Fibroblast of the aortic adventitia (primary cell): ENCODE measurements around the gene CDYL2. TPM values are rescaled to one million over a fixed set of nuclear protein-coding genes. Genes with fewer than 3 reads are reported as not detected.

Experiments used
- DNase-seq: peaks from one replicate; pipeline ENCODE4 v3.0.0-alpha.2; 2010; ENCODE audit warnings: low read depth
- H3K4me3 ChIP-seq: 2 replicates; pipeline ENCODE4 v1.5.1; 2011; ENCODE audit warnings: low read depth, mild to moderate bottlenecking, control low read depth, low read length, moderate library complexity
- CTCF ChIP-seq: IDR thresholded peaks from 2 replicates; pipeline ENCODE4 v1.5.1; 2011; ENCODE audit warnings: mild to moderate bottlenecking, low read length, control low read depth, inconsistent platforms; ENCODE audit not compliant: insufficient read depth
- total RNA-seq: library from RNA; depleted of rRNA; stranded (reverse); fragments of >200 nt; gene quantifications from 2 replicates; pipeline ENCODE4 v1.2.3, GENCODE V29; 2012; ENCODE audit warnings: low replicate concordance

The CDYL2 gene
- total RNA-seq, 1 donor = 5.2 TPM

DNA sequence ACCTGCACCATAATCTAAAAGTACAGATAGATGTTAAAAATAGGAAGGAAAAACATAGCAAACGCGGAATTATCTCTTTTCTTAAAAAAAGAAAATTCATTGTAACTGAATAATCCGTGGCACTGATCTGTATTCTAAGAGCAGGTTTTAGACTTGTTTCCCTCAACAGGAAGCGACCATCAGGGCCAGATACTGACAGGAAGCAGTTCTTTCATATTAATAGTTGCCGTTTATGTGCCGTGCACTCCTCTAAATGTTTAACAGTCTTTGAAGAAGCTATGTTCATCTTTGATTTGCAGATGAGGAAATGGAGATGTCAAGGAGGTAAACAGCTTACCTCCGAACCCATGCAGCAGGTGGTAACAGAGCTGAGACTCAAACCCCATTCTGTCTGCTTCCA, 240.0 kb downstream of the CDYL2 start:
- H3K4me3 ChIP-seq = no peak overlapping the region
- TF ChIP-seq CTCF = no peak
- no peak for DNase-seq

DNA sequence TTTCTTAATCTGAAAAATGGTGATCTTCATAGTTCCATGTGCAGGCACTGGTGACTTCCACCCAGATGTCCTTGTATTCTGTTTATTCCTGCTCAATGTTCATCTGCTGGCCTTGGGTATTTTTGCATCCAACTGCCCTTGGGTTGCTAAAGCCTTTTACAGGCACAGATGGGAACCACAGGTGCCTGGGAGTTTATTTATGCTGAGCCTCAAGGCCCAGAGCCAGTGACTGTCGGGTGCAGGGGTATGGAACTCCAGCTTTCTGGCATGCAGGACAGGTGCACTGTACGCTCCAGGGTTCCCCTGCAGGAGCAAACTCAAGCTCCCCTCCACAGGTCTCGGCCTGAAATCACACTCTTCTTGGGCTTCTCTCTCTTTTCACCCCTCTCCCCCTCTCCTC, 241.3 kb downstream of the CDYL2 start:
- TF ChIP-seq CTCF = no peak
- DNase-seq = no peak
- H3K4me3 ChIP-seq = no peak overlapping the region

DNA sequence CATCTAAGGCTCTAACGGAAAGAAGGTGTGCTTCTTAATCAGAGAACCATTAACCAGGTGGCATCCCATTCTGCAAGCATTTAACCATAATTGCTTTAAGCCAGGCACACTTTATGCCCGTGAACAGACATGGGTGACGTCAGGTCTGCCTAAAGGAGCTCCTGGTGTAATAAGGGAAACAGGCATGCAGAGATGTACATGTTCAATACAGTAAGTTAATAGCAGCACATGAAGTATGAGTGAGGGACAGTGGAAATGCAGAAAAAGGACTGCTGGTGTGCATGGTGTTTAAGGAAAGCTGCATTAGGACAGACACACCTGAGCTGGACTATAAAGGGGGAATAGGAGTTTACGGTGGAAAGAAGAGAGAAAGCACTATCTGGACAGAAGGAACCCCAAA, 245.0 kb downstream of the CDYL2 start:
- DNase-seq = no peak
- no peak for TF ChIP-seq CTCF

GRCh38 chr16:80557037-80557436, 247.4 kb downstream of the CDYL2 start:
- no peak overlapping the region for H3K4me3 ChIP-seq
- DNase-seq = no peak
- TF ChIP-seq CTCF = no peak

More for the DNA sequence above, 245.0 kb downstream of the CDYL2 start:
- H3K4me3 ChIP-seq = no peak overlapping the region

DNA sequence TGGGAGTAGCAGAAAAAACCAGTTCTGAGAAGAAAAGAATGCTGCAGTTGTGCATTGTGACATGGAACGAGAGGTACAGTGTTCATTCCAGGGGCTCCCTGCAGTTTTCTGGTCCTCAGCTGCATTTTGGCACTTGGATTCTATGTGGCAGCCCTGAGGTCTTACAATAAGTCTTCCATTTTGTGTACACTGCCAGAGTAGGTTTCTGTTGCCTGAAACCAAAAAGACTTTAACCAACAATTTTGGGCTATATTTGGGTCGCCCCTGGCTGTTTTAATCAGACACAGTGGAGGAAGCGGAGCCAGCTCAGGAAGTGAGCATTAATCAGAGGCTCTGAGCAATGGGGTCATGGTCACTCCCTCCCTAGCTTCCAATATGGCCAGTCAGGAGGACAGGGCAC, 247.9 kb downstream of the CDYL2 start:
- no peak for DNase-seq
- no peak for TF ChIP-seq CTCF
- H3K4me3 ChIP-seq = no peak overlapping the region

- DNase-seq = no peak
- no peak overlapping the region for H3K4me3 ChIP-seq
- no peak for TF ChIP-seq CTCF
Observed at GRCh38 chr16:80554033-80554432, 250.4 kb downstream of the CDYL2 start.

GRCh38 chr16:80552277-80552676, 252.1 kb downstream of the CDYL2 start:
- H3K4me3 ChIP-seq = no peak overlapping the region
- no peak for DNase-seq
- TF ChIP-seq CTCF = no peak
